Neuron (in vitro differentiated cells): Measurements from ENCODE around the gene SEMA4C.

Experiments used
- H2AFZ ChIP-seq: one replicate; pipeline ENCODE4 v1.6.1; 2013; ENCODE audit warnings: low read depth, mild to moderate bottlenecking, inconsistent platforms, low read length, moderate library complexity
- H3K27me3 ChIP-seq: one replicate; pipeline ENCODE4 v1.6.1; 2013; ENCODE audit warnings: low read length; ENCODE audit not compliant: insufficient read depth
- H3K36me3 ChIP-seq: one replicate; pipeline ENCODE4 v1.6.1; 2013; ENCODE audit warnings: low read length; ENCODE audit not compliant: insufficient read depth
- H3K4me1 ChIP-seq: one replicate; pipeline ENCODE4 v1.6.1; 2013; ENCODE audit warnings: low read length; ENCODE audit not compliant: insufficient read depth
- H3K4me3 ChIP-seq: 2 replicates; pipeline ENCODE4 v1.5.1; 2013; ENCODE audit warnings: mild to moderate bottlenecking, low read length, moderate library complexity
- H3K9me3 ChIP-seq: one replicate; pipeline ENCODE4 v1.6.1; 2013; ENCODE audit warnings: low read length

Gene SEMA4C

GRCh38 chr2:96869822-96870625 lies at the start of gene SEMA4C:
TSS of gene SEMA4C (minus strand) at chr2:96870080. CDS start at chr2:96867886, 2,194 bp downstream.
- Histone ChIP-seq H2AFZ (peak within 1 kb of the TSS; percentile 69), H3K36me3 (peaks cover 26% of the 10 kb centered on the region), H3K4me1 (peaks cover 17% of the 10 kb centered on the region), H3K27me3 (no peaks in the 10 kb centered on the region), H3K9me3 (no peaks in the 10 kb centered on the region), H3K4me3 (peak within 1 kb of the TSS; percentile 76)

GRCh38 chr2:96918754-96919550 lies 49.1 kb upstream of the SEMA4C start:
- H2AFZ ChIP-seq = no peak overlapping the region
- H3K4me1 ChIP-seq = no peaks in the 10 kb centered on the region
- H3K4me3 ChIP-seq = no peak overlapping the region
- H3K27me3 ChIP-seq = peaks cover 9% of the 10 kb centered on the region
- H3K9me3 ChIP-seq = peaks cover 9% of the 10 kb centered on the region
- no peaks in the 10 kb centered on the region for H3K36me3 ChIP-seq

GRCh38 chr2:96918092-96918753 lies 48.3 kb upstream of the SEMA4C start:
- Histone ChIP-seq H3K4me3 (no peak overlapping the region), H2AFZ (no peak overlapping the region), H3K27me3 (peaks cover 9% of the 10 kb centered on the region), H3K4me1 (no peaks in the 10 kb centered on the region), H3K36me3 (no peaks in the 10 kb centered on the region), H3K9me3 (peaks cover 9% of the 10 kb centered on the region)

DNA sequence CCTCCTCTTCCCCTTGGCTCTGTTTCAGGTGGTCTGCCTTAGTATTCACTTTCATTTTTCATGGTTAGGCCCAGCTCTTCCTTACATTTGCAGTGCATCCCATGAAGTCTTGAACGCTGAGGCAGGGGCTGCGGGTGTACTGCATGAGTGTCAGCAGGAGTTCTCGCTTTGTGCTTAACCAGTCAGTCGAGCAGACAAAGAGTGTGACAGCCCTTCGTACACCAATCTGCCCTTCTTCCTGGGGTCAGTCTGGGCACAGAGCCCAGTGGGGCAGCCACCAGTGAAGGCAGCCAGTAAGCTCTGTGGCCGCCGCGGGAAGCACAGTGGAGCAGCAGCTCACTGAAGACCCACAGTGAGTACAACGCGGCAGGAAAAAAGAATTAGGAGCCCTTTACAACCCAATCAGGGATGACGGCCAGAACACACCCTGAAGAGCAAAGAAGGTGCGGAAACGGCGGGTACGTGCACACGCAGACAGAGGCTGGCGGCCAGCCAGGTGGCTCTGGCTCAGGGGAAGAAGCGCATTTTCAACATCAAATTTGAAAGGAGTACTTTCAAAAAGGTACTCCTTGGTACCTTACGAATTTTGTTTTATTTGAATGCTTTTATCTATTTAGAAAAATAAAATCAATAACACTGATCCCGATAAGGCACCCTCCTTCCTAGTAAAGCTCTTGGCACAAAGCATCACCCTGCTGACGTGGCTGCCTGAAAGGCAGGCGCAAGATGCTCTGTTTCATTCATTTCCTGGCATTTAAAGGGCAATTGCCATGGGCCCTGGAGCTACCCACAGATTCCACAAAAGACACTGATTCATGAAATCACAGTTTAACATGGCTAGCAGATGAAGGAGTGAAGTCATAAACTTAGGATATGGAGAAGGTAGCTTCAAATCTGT lies 47.0 kb upstream of the SEMA4C start:
- H3K27me3 ChIP-seq = peaks cover 9% of the 10 kb centered on the region
- H3K9me3 ChIP-seq = peaks cover 9% of the 10 kb centered on the region
- H2AFZ ChIP-seq = no peak overlapping the region
- no peaks in the 10 kb centered on the region for H3K36me3 ChIP-seq
- no peak overlapping the region for H3K4me3 ChIP-seq
- peaks cover 4% of the 10 kb centered on the region for H3K4me1 ChIP-seq

DNA sequence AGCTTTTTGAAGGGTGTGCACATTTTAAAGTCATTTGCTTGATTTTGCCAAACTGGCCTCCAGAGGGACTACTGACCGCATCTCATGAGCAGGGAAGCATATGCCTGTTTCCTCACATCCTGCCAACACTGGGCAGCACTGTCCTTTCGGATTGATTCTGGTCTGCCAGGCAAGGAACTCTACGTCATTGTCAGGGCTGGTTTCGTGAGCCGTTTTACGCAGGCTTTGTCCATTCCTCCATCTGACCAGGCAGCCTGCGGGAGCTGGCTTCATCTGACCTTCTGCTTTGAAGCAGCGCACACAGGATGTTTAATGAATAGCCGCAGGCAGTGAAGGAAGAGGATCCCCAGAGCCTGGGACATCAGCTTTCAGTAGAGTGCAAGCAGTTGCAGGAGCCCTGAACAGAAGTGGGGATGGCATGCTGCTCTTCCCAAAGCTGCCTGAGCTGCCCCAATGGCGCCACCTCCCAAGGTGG lies 46.3 kb upstream of the SEMA4C start:
- Histone ChIP-seq H3K27me3 (peaks cover 8% of the 10 kb centered on the region), H3K4me1 (peaks cover 7% of the 10 kb centered on the region), H2AFZ (no peak overlapping the region), H3K9me3 (peaks cover 9% of the 10 kb centered on the region), H3K36me3 (no peaks in the 10 kb centered on the region), H3K4me3 (no peak overlapping the region)

- Histone ChIP-seq H3K9me3 (peaks cover 9% of the 10 kb centered on the region), H3K36me3 (no peaks in the 10 kb centered on the region), H3K27me3 (no peaks in the 10 kb centered on the region), H2AFZ (no peak overlapping the region), H3K4me3 (no peak overlapping the region), H3K4me1 (peaks cover 7% of the 10 kb centered on the region)
Observed at GRCh38 chr2:96914332-96914731, 44.5 kb upstream of the SEMA4C start.

- Histone ChIP-seq H3K36me3 (no peaks in the 10 kb centered on the region), H3K4me3 (no peak overlapping the region), H3K27me3 (no peaks in the 10 kb centered on the region), H2AFZ (no peak overlapping the region), H3K4me1 (peaks cover 7% of the 10 kb centered on the region), H3K9me3 (peaks cover 9% of the 10 kb centered on the region)
Observed at GRCh38 chr2:96913398-96914202, 43.7 kb upstream of the SEMA4C start.

DNA sequence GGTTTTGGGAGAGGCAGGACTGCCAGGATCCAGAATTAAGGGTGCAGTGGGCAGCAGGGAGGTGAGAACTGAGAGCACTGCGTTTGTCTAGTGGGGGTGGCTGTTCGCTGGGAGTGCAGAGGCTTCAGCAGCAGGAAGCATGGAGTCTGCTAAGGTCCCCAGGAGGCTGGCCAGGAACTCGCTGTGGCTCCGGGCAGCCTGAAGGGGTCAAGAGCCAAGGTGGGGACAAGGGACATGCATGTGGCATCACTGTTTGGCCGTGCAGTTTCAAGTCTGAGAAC lies 43.2 kb upstream of the SEMA4C start:
- H3K9me3 ChIP-seq = peaks cover 9% of the 10 kb centered on the region
- no peaks in the 10 kb centered on the region for H3K27me3 ChIP-seq
- peaks cover 7% of the 10 kb centered on the region for H3K4me1 ChIP-seq
- no peak overlapping the region for H2AFZ ChIP-seq
- H3K36me3 ChIP-seq = no peaks in the 10 kb centered on the region
- no peak overlapping the region for H3K4me3 ChIP-seq

GRCh38 chr2:96912346-96913116 lies 42.7 kb upstream of the SEMA4C start:
- no peaks in the 10 kb centered on the region for H3K36me3 ChIP-seq
- peaks cover 9% of the 10 kb centered on the region for H3K9me3 ChIP-seq
- no peak overlapping the region for H3K4me3 ChIP-seq
- H2AFZ ChIP-seq = no peak overlapping the region
- no peaks in the 10 kb centered on the region for H3K27me3 ChIP-seq
- peaks cover 10% of the 10 kb centered on the region for H3K4me1 ChIP-seq

DNA sequence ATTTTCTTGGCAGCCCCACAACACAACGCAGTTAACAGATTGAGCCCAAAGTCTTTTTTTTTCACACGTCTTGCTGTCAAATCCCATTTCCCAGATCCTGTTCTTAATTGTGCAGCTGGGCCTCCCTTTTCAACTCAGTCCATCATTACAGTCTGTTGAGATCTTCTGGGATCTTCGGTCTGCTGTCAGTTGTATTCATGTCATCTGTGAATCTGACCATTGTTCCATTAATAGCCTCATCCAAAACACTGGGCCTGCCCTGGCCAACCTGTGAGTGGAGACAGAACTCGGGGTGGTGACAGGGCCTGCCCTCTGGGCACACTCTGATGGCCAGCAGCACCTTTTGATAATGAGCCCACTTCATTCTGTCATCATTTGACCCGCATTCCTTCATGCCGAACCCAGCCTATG lies 39.7 kb upstream of the SEMA4C start:
- Histone ChIP-seq H3K27me3 (no peaks in the 10 kb centered on the region), H3K4me3 (no peak overlapping the region), H3K4me1 (peaks cover 23% of the 10 kb centered on the region), H3K36me3 (no peaks in the 10 kb centered on the region), H3K9me3 (no peaks in the 10 kb centered on the region), H2AFZ (no peak overlapping the region)
